ENCODE measurements around the gene PITPNB. TPM values are rescaled to one million over a fixed set of nuclear protein-coding genes. Genes with fewer than 3 reads are reported as not detected.

PITPNB gene
- total RNA-seq, 3 donors from 2014 or later, result 42.5 to 130 (median 47.4) TPM

DNA sequence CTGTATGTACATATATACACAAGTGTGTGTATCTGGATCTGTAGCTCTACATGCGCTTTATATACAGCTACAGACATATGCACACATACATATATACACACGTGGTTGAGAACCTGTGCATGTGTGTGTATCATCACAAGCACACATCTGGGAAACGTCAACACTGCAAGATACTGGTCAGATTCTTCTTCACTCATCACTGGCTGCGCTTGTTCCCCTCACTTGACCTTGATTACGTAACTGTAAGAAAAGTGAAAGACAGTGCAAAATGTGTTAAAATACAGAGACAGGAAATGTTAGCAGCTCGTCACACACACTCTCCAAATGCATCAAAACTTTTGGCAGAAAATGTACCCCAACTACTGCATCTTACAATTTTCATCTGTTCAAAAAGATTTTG, 65.6 kb downstream of the PITPNB start:
- DNase-seq (no peak), ATAC-seq (no peak)
- H3K4me3 ChIP-seq, result no peak overlapping the region
- no peaks in the 10 kb centered on the region for H3K36me3 ChIP-seq (ENCODE audit: low read depth)
- no peak for TF ChIP-seq CTCF (IDR thresholded peaks at IDR 0.05)
- intact Hi-C loops (cut with DNase I, micrococcal nuclease), result no loop called here
- H3K9me3 ChIP-seq, result no peaks in the 10 kb centered on the region
- H3K4me1 ChIP-seq (ENCODE audit: low read depth), result peaks cover under 1% of the 10 kb centered on the region

DNA sequence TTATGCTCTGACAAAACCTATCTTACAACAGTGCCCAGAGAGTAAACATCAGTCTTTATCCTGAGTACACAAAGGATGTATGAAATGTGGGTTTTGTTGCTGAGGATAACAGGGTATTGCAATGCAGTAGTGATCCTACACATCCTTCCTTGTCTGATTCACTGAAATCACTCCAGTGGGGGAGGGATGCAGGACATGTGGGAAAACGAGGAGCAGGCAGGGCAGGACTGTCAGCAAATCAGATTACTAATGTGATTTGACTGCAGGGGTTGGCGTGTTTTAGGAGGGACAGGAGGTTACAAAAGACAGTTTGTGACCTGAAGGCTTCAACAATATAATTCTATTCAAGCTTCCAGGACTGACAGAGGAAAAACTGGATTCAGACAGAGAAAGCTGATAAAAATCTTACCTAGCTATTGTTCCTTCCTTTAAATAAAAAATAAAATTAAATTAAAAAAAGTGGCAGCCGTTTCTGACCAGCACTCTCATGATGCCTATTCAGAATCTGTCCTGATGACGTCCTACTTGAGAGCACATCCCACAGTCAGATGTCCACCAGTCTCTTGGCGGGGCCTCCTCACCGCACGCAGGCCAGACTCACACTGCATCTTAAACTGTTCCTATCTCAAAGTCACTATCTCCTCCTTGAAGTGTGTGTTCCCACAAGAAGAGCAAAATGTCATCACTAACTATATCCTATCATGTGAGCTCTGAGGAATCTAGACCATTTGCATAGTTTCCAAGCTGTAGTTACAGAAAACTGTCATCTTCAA, 66.9 kb downstream of the PITPNB start:
- no peak for TF ChIP-seq CTCF (IDR thresholded peaks at IDR 0.05)
- intact Hi-C loops (cut with DNase I, micrococcal nuclease), result no loop called here
- ATAC-seq (no peak), DNase-seq (no peak)
- H3K9me3 ChIP-seq, result no peaks in the 10 kb centered on the region
- H3K36me3 ChIP-seq (ENCODE audit: low read depth), result no peaks in the 10 kb centered on the region
- no peak overlapping the region for H3K4me3 ChIP-seq
- H3K4me1 ChIP-seq (ENCODE audit: low read depth), result no peaks in the 10 kb centered on the region

DNA sequence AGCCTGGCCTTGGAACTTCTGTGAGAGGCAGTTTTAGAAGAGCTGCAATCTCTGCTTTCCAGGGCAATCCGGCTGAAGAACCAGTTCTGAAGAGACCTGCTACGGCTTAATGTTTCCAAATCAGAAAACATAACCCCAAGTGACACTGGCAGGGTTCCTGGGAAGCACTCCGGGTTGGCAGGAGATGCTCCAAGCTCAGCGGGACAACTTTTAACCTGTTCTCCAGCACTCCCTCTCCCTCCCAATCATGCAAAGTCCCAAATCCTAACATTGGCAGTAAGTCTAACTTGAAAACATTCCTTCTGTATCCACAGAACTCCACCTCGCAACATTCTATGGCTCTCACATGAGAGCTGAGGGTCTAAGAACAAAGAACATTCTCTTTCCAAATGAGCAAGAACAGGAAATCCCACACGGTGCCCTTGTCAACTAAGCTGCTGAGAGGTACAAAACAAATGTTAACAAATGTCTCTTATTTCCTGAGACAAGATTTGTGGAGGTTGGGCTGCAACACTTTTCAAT, 69.0 kb downstream of the PITPNB start:
- intact Hi-C loops (cut with DNase I, micrococcal nuclease), result no loop called here
- Histone ChIP-seq H3K9me3 (no peaks in the 10 kb centered on the region), H3K4me3 (no peak overlapping the region), H3K4me1 (ENCODE audit: low read depth) (no peaks in the 10 kb centered on the region), H3K36me3 (ENCODE audit: low read depth) (no peaks in the 10 kb centered on the region)
- DNase-seq (no peak), ATAC-seq (no peak)
- no peak for TF ChIP-seq CTCF (IDR thresholded peaks at IDR 0.05)

DNA sequence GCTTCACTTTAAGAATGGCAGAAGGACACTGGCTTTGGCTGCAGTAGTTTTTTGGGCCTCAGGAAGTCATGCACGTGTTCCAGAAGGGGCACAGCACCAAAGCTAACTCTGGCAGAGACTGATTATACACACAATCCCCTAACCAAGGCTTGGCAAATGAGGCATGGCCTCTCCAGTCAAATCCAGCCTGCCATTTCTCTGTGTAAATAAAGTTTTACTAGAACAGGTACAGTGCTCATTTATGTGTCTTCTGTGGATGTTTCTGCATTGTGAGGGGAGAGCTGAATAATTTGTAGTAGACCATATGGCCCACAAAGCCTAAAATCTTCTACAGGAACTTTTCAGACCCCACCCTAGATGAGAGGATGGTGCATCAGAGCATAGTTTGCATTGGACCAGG, 71.1 kb downstream of the PITPNB start:
- DNase-seq, result no peak
- Histone ChIP-seq H3K9me3 (no peaks in the 10 kb centered on the region), H3K36me3 (ENCODE audit: low read depth) (no peaks in the 10 kb centered on the region), H3K4me1 (ENCODE audit: low read depth) (no peaks in the 10 kb centered on the region), H3K4me3 (no peak overlapping the region)
- intact Hi-C loops (cut with DNase I, micrococcal nuclease), result no loop called here
- no peak for ATAC-seq
- TF ChIP-seq CTCF (IDR thresholded peaks at IDR 0.05), result no peak

DNA sequence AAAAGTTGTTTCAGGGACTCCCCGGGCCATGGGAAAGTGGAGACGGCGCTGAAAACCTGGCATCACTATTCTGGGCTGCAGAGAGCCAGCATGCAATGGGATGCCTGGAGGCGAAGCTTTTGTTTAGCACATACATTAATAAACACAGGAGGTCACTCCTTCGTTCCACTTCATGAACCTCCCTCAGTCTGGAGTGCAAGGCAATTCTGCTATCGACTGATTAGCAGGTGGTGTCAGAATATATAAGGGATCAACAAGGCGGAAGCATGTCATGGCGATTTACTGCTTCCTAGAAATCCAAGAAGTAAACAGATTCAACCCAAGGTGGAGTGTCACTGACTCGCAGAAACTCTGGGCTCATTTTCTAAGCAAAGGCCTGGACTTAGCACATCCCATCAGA, 72.1 kb downstream of the PITPNB start:
- Histone ChIP-seq H3K9me3 (no peaks in the 10 kb centered on the region), H3K4me3 (no peak overlapping the region), H3K4me1 (ENCODE audit: low read depth) (no peaks in the 10 kb centered on the region), H3K36me3 (ENCODE audit: low read depth) (no peaks in the 10 kb centered on the region)
- DNase-seq (no peak), ATAC-seq (no peak)
- TF ChIP-seq CTCF (IDR thresholded peaks at IDR 0.05), result no peak
- intact Hi-C loops (cut with DNase I, micrococcal nuclease), result no loop called here

Data from mucosa of descending colon (tissue), 3 donors.